Measurements from ENCODE around the gene LASP1NB.

LASP1NB gene

GRCh38 chr17:38925263-38925995, at the start of gene LASP1NB:
Gene LASP1NB (plus strand): TSS chr17:38925614.
- peak; percentile 78 for DNase-seq
- peak; percentile 43 for ATAC-seq

GRCh38 chr17:38877130-38877851, 48.1 kb upstream of the LASP1NB start:
- DNase-seq (no peak), ATAC-seq (peak; percentile 45)

GRCh38 chr17:38879878-38880665, 45.3 kb upstream of the LASP1NB start:
- ATAC-seq, result no peak
- no peak for DNase-seq

GRCh38 chr17:38881600-38882191, 43.7 kb upstream of the LASP1NB start:
- DNase-seq, result peak; percentile 77
- ATAC-seq, result peak; percentile 51

- DNase-seq, result no peak
- no peak for ATAC-seq
These were observed 42.5 kb upstream of the LASP1NB start for GRCh38 chr17:38882870-38883269.

GRCh38 chr17:38883592-38884526, 41.6 kb upstream of the LASP1NB start:
- no peak for ATAC-seq
- no peak for DNase-seq

GRCh38 chr17:38885044-38885727, 40.2 kb upstream of the LASP1NB start:
- ATAC-seq, result no peak
- no peak for DNase-seq

DNA sequence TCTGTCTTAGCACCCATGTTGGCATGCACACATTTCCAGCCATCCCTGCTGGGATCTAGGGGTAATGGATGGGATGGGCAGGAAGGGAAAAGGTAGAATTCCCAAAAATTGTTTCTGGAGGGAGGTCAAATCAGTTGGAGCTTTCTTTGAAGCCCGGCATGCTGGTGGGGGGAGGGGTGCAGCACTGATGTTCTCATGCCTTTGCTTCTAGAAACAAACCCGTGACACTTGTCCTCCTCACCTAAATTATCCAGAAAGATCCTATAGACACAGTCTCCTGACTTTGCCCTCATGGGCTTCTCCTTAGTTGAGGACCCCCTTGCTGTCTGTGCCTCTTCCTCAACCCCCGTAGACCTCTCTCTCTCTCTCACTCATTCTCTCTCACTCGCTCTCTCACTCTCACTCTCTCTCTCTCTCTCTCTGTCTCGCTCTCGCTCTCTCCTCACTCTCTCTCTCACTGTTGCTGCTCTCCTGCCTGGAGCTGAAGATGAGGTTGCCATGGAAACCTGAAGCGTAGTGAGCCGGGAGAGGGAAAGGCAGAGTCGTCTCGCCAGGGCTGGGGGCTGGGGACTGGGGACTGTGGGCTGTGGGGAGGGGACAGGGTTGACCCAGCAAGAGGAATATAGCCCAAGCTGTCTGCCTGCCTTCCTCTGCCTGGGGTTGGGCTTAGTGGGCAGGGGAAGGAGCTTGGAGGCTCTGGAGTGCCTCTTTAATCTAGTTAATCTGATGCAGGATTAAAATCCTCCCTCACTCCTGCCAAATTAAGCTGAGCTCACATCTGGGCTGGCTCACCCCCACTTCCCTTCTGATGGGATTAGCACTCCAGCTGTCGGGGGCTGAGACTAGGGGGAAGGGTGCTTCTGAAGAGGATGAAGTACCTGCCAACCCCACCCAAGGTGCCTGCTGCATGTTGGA, 39.4 kb upstream of the LASP1NB start:
- DNase-seq, result no peak
- ATAC-seq, result no peak

DNA sequence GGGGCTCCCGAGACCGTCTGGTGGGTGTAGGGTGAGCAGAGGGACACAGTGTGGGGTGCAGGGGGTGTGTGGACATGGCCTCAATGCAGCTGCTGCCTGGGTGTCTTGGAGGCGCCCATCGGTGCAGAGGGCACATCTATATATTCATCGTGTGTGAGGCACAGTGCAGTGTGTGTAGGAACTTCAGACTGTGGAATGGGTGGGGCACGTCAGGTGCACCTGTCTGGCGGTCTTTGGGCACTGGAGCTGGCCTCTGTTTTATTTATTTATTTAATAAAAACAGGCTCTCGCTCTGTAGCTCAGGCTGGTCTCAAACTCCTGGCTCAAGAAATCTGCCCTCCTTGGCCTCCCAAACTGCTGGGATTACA, 38.8 kb upstream of the LASP1NB start:
- ATAC-seq, result no peak

DNA sequence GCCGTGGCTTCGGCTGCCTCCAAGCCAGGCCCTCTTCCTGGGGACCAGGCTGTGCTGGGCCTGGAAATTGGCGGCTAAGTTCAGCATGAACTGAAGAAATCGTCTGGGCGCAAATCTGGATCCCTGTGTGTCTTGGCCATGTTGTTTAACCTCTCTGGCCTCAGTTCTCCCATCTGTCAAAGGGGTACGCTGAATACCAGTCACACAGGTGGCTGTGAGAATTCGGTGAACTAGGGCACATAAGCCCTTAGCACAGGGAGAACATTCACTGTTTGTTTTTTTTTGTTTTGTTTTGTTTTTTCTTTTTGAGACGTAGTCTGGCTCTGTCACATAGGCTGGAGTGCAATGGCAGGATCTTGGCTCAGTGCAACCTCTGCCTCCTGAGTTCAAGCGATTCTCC, 36.6 kb upstream of the LASP1NB start:
- DNase-seq (no peak), ATAC-seq (no peak)

More for the DNA sequence above, 38.8 kb upstream of the LASP1NB start:
- DNase-seq, result no peak

- ATAC-seq, result no peak
- no peak for DNase-seq
These were observed 35.5 kb upstream of the LASP1NB start for GRCh38 chr17:38889745-38890409.

DNA sequence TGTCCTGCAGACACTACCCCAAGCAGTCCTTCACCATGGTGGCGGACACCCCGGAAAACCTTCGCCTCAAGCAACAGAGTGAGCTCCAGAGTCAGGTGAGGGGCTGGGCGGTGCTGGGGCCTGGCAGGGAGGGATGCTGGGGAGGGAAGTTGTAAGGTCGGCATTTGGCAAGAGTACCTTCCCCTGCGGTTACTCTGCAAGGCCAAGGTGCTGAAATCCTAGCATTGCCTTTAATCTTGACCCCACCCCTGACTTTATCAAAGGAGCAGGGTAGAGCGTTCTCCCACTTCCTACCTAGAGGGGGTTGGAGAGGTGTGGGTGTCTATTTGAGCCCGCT, 35.0 kb upstream of the LASP1NB start:
- DNase-seq (no peak), ATAC-seq (peak; percentile 5)

DNA sequence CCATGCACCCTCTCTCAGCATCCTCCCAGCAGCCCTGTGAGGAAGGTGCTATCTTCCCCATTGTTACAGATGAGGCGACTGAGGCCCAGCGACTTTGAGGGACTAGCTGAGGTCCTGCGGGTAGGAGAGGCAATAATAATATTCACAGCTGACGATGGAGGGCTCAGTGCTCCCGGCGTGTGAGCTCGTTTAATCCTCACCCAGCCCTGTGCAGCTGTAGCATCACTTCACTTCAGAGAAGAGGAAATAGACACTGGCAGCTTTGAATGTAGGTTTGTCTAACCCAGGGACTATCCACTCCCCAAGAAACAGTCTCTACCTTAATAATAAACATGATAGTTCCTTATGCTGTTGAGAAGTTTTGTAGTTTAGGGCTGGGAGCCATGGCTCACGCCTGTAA, 34.0 kb upstream of the LASP1NB start:
- ATAC-seq, result no peak

GRCh38 chr17:38892083-38892482, 33.3 kb upstream of the LASP1NB start:
- DNase-seq (no peak), ATAC-seq (peak; percentile 26)

More for the DNA sequence above, 34.0 kb upstream of the LASP1NB start:
- no peak for DNase-seq

- ATAC-seq (no peak), DNase-seq (no peak)
These were observed 32.8 kb upstream of the LASP1NB start for GRCh38 chr17:38892620-38893019.

GRCh38 chr17:38893113-38893512, 32.3 kb upstream of the LASP1NB start:
- no peak for ATAC-seq
- DNase-seq, result no peak

DNA sequence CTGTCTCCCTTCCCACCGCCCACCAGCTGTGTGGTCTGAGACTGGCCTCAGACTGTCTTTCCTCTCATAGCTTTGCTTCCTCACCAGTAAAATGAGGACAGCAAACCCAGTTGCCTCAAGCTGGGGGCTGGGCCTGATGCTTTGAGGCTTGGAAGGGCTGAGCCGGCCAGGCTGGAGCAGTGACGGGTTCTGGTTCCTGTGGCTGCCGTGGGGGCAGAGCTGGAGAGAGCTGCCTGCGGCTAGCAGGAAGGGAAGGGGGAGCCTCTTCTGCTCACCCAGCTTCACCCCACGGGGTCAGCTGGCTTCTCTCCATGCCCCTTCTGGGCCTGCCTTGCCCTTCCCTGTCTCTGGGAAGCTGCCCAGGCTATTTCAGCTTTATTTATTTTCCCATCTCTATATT, 31.8 kb upstream of the LASP1NB start:
- ATAC-seq (peak; percentile 62), DNase-seq (peak; percentile 64)

DNA sequence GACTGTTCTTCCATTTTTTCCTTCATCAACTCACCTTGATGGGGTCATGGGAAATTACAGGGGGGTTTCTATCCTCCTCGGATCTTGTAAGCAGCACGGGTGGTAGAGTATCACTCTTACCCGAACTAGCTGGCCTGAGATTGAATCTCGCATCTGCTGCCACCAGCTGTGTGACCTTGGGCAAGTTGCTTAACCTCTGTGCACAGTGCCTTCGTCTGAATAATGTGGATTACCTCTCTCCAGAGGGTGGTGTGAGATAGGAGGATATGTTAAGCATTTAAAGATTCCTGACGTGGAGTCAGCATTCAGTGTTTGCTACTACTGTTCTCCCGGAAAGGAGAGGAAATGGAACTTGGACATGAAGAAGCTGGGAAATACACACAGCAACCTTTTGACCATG, 31.1 kb upstream of the LASP1NB start:
- ATAC-seq (no peak), DNase-seq (no peak)

- no peak for DNase-seq
- no peak for ATAC-seq
These were observed 29.0 kb upstream of the LASP1NB start for GRCh38 chr17:38896346-38896954.

Data from stimulated activated naive CD8-positive, alpha-beta T cell treated with anti-CD3 and anti-CD28 coated beads, Interleukin-15, Interleukin-2, amounts not matched to agents 100 U/mL and 50 U/mL, for 24 hours (primary cell).